ENCODE data around the gene SFT2D2.
"Not testable (repeated sequence)": the region's sequence is repeated elsewhere in the genome, so short reads cannot be mapped to it uniquely, and the experiment has no call there.

Gene SFT2D2

GRCh38 chr1:168179438-168180147, 46.2 kb upstream of the SFT2D2 start:
- Histone ChIP-seq H3K4me2 (ENCODE audit: low read depth, low read length) (peak overlapping the region; percentile 93), H3K9me2 (replicated peaks; ENCODE audit: insufficient read depth, low read length) (no peaks in the 10 kb centered on the region), H3K4me1 (ENCODE audit: low read length) (0 out of 2 replicates have a peak, but pooled peaks cover 4% of the 10 kb centered on the region), H3K36me3 (replicated peaks; ENCODE audit: insufficient read depth, low read length) (peaks cover 3% of the 10 kb centered on the region; the same call in 1 of the 2 replicates), H3K9me3 (replicated peaks; ENCODE audit: insufficient read depth, low read length) (no peaks in the 10 kb centered on the region), H3K4me3 (ENCODE audit: low read length) (peak overlapping the region; percentile 71), H3F3A (ENCODE audit: insufficient read depth, low read length) (peaks cover 14% of the 10 kb centered on the region), H2AFZ (ENCODE audit: low read length) (peak overlapping the region; percentile 72), H4K20me1 (ENCODE audit: insufficient read depth, low read length) (no peaks in the 10 kb centered on the region), H3K27me3 (replicated peaks; ENCODE audit: insufficient read depth, low read length) (no peaks in the 10 kb centered on the region), H3K27ac (ENCODE audit: low read length) (peak overlapping the region; percentile 67), H3K9ac (ENCODE audit: low read length) (peak overlapping the region; percentile 69), H3K79me2 (ENCODE audit: low read length) (peaks cover 52% of the 10 kb centered on the region)
- DNase-seq, result peak; percentile 37
- no peak for TF ChIP-seq EZH2 (optimal IDR thresholded peaks at IDR 0.05; ENCODE audit: low read depth, low read length)
- no peak for TF ChIP-seq EZH2phosphoT487 (IDR thresholded peaks at IDR 0.05; ENCODE audit: low read length)
- TF ChIP-seq CTCF (IDR thresholded peaks at IDR 0.05; ENCODE audit: low read length), result no peak

GRCh38 chr1:168180148-168180524, 45.7 kb upstream of the SFT2D2 start:
- Histone ChIP-seq H4K20me1 (ENCODE audit: insufficient read depth, low read length) (no peaks in the 10 kb centered on the region), H3K9ac (ENCODE audit: low read length) (peak overlapping the region; percentile 69), H3K9me3 (replicated peaks; ENCODE audit: insufficient read depth, low read length) (no peaks in the 10 kb centered on the region), H3K79me2 (ENCODE audit: low read length) (peaks cover 57% of the 10 kb centered on the region), H3K9me2 (replicated peaks; ENCODE audit: insufficient read depth, low read length) (no peaks in the 10 kb centered on the region), H3K4me3 (ENCODE audit: low read length) (peak overlapping the region; percentile 71), H2AFZ (ENCODE audit: low read length) (peak overlapping the region; percentile 72), H3F3A (ENCODE audit: insufficient read depth, low read length) (peaks cover 14% of the 10 kb centered on the region), H3K36me3 (replicated peaks; ENCODE audit: insufficient read depth, low read length) (peaks cover 8% of the 10 kb centered on the region; the same call in 1 of the 2 replicates), H3K4me2 (ENCODE audit: low read depth, low read length) (peak overlapping the region; percentile 93), H3K27me3 (replicated peaks; ENCODE audit: insufficient read depth, low read length) (no peaks in the 10 kb centered on the region), H3K4me1 (ENCODE audit: low read length) (0 out of 2 replicates have a peak, but pooled peaks cover 4% of the 10 kb centered on the region), H3K27ac (ENCODE audit: low read length) (peak overlapping the region; percentile 67; the same call in 1 of the 2 replicates)
- TF ChIP-seq CTCF (IDR thresholded peaks at IDR 0.05; ENCODE audit: low read length), result no peak
- TF ChIP-seq EZH2 (optimal IDR thresholded peaks at IDR 0.05; ENCODE audit: low read depth, low read length), result no peak
- TF ChIP-seq EZH2phosphoT487 (IDR thresholded peaks at IDR 0.05; ENCODE audit: low read length), result no peak
- no peak for DNase-seq

- not testable (repeated sequence) for H3K27ac ChIP-seq (ENCODE audit: low read length); H3K4me2 ChIP-seq (ENCODE audit: low read depth, low read length)
Measured at GRCh38 chr1:168181063-168181720, 44.6 kb upstream of the SFT2D2 start.

More at GRCh38 chr1:168181063-168181720, 44.6 kb upstream of the SFT2D2 start:
- Histone ChIP-seq H3K79me2 (ENCODE audit: low read length) (peaks cover 59% of the 10 kb centered on the region), H3F3A (ENCODE audit: insufficient read depth, low read length) (peaks cover 14% of the 10 kb centered on the region)
- not testable (repeated sequence) for H3K9ac ChIP-seq (ENCODE audit: low read length); DNase-seq; H3K36me3 ChIP-seq (replicated peaks; ENCODE audit: insufficient read depth, low read length); H2AFZ ChIP-seq (ENCODE audit: low read length); H3K4me1 ChIP-seq (ENCODE audit: low read length); H3K4me3 ChIP-seq (ENCODE audit: low read length); H4K20me1 ChIP-seq (ENCODE audit: insufficient read depth, low read length); H3K27me3 ChIP-seq (replicated peaks; ENCODE audit: insufficient read depth, low read length); H3K9me3 ChIP-seq (replicated peaks; ENCODE audit: insufficient read depth, low read length); H3K9me2 ChIP-seq (replicated peaks; ENCODE audit: insufficient read depth, low read length)
